Esophagus (tissue), 2 donors: ENCODE results near the gene BRS3. TPM values are rescaled to one million over a fixed set of nuclear protein-coding genes. Genes with fewer than 3 reads are reported as not detected.
"Not testable (repeated sequence)": the region's sequence is repeated elsewhere in the genome, so short reads cannot be mapped to it uniquely, and the experiment has no call there.

ENCODE experiments used
- H3K27ac ChIP-seq, 2 donors: one replicate each; pipeline ENCODE4 v1.5.1; 2013; ENCODE audit warnings: low read depth in 2 of 2, mild to moderate bottlenecking in 2 of 2, inconsistent platforms in 1 of 2, low read length in 1 of 2, moderate library complexity in 1 of 2
- H3K27me3 ChIP-seq, 2 donors: one replicate each; pipeline ENCODE4 v1.6.1; 2013; ENCODE audit warnings: low read length in 2 of 2, control low read depth in 1 of 2, mild to moderate bottlenecking in 1 of 2; ENCODE audit not compliant: insufficient read depth in 2 of 2, control insufficient read depth in 1 of 2
- H3K36me3 ChIP-seq, 2 donors: one replicate each; pipeline ENCODE4 v1.6.1; 2013; ENCODE audit warnings: low read length in 1 of 2; ENCODE audit not compliant: control insufficient read depth in 2 of 2, insufficient read depth in 2 of 2
- H3K4me1 ChIP-seq, 2 donors: one replicate each; pipeline ENCODE4 v1.6.1; 2013; ENCODE audit warnings: low read length in 1 of 2; ENCODE audit not compliant: control insufficient read depth in 2 of 2, insufficient read depth in 2 of 2
- H3K4me3 ChIP-seq, 2 donors: one replicate each; pipeline ENCODE4 v1.5.1; 2013; ENCODE audit warnings: low read length in 2 of 2, mild to moderate bottlenecking in 2 of 2, low read depth in 1 of 2, moderate library complexity in 1 of 2
- H3K9me3 ChIP-seq, 2 donors: one replicate each; pipeline ENCODE4 v1.6.1; 2013; ENCODE audit warnings: mild to moderate bottlenecking in 2 of 2, low read depth in 1 of 2, low read length in 1 of 2, moderate library complexity in 1 of 2; ENCODE audit not compliant: control insufficient read depth in 2 of 2, insufficient read depth in 1 of 2
- WGBS, 2 donors: extraction: QIAGEN DNeasy Blood & Tissue Kit; methylation state at CpG; one replicate each; pipeline ENCODE4 v1.1.7; 2013; 5-methylcytosine and 5-hydroxymethylcytosine counted together
- polyA plus RNA-seq, 2 donors: library from polyadenylated mRNA; stranded (reverse); fragments of 200-250 nt; gene quantifications; one replicate each; pipeline ENCODE4 v1.2.3, GENCODE V29; 2013
- donor health status: healthy with polysubstance abuse.
- donor health status: Bipolar disorder and iron deficiency.

Gene BRS3
- not detected for polyA plus RNA-seq

GRCh38 chrX:136487647-136488046, at the start of gene BRS3:
BRS3 (plus strand) TSS chrX:136487947; CDS start chrX:136488115, 168 bp downstream.
- no peak within 1 kb of the TSS for H3K4me3 ChIP-seq
- no peaks in the 10 kb centered on the region for H3K36me3 ChIP-seq
- H3K27me3 ChIP-seq: no peaks in the 10 kb centered on the region
- no peaks in the 10 kb centered on the region for H3K4me1 ChIP-seq
- H3K27ac ChIP-seq: no peak within 1 kb of the TSS
- WGBS, 2 donors: 65 to 72% methylated on average over 4 of the region's 4 CpGs
- H3K9me3 ChIP-seq: no peaks in the 10 kb centered on the region

- H3K36me3 ChIP-seq: no peaks in the 10 kb centered on the region
Measured at GRCh38 chrX:136438192-136438591, 49.6 kb upstream of the BRS3 start.

GRCh38 chrX:136445674-136446073, 42.1 kb upstream of the BRS3 start:
- not testable (repeated sequence) for H3K27me3 ChIP-seq

More at GRCh38 chrX:136438192-136438591, 49.6 kb upstream of the BRS3 start:
- WGBS, 2 donors: 66 to 92% methylated on average over 3 of the region's 3 CpGs
- H3K27me3 ChIP-seq: no peaks in the 10 kb centered on the region
- no peaks in the 10 kb centered on the region for H3K9me3 ChIP-seq
- H3K4me1 ChIP-seq: no peaks in the 10 kb centered on the region
- no peak overlapping the region for H3K4me3 ChIP-seq
- H3K27ac ChIP-seq: no peak overlapping the region

GRCh38 chrX:136446208-136446607, 41.5 kb upstream of the BRS3 start:
- H3K9me3 ChIP-seq: no peaks in the 10 kb centered on the region

More at GRCh38 chrX:136445674-136446073, 42.1 kb upstream of the BRS3 start:
- H3K4me3 ChIP-seq, H3K27ac ChIP-seq, H3K9me3 ChIP-seq, H3K4me1 ChIP-seq, H3K36me3 ChIP-seq: not testable (repeated sequence)
- 80 to 95% methylated on average over 16 of the region's 18 CpGs for WGBS, 2 donors

GRCh38 chrX:136447308-136447707, 40.4 kb upstream of the BRS3 start:
- H3K27ac ChIP-seq: no peak overlapping the region
- WGBS, 2 donors: 80 to 94% methylated on average over 2 of the region's 2 CpGs
- no peaks in the 10 kb centered on the region for H3K4me1 ChIP-seq
- no peak overlapping the region for H3K4me3 ChIP-seq
- no peaks in the 10 kb centered on the region for H3K9me3 ChIP-seq
- no peaks in the 10 kb centered on the region for H3K27me3 ChIP-seq
- no peaks in the 10 kb centered on the region for H3K36me3 ChIP-seq

More at GRCh38 chrX:136446208-136446607, 41.5 kb upstream of the BRS3 start:
- Histone ChIP-seq H3K4me3 (no peak overlapping the region), H3K27me3 (no peaks in the 10 kb centered on the region), H3K27ac (no peak overlapping the region), H3K4me1 (no peaks in the 10 kb centered on the region), H3K36me3 (no peaks in the 10 kb centered on the region)
- WGBS, 2 donors: 95% methylated on average over 6 of the region's 6 CpGs

- Histone ChIP-seq H3K27ac (no peak overlapping the region), H3K4me3 (no peak overlapping the region), H3K36me3 (no peaks in the 10 kb centered on the region), H3K27me3 (no peaks in the 10 kb centered on the region), H3K9me3 (no peaks in the 10 kb centered on the region), H3K4me1 (no peaks in the 10 kb centered on the region)
Measured at GRCh38 chrX:136447968-136448367, 39.8 kb upstream of the BRS3 start.

DNA sequence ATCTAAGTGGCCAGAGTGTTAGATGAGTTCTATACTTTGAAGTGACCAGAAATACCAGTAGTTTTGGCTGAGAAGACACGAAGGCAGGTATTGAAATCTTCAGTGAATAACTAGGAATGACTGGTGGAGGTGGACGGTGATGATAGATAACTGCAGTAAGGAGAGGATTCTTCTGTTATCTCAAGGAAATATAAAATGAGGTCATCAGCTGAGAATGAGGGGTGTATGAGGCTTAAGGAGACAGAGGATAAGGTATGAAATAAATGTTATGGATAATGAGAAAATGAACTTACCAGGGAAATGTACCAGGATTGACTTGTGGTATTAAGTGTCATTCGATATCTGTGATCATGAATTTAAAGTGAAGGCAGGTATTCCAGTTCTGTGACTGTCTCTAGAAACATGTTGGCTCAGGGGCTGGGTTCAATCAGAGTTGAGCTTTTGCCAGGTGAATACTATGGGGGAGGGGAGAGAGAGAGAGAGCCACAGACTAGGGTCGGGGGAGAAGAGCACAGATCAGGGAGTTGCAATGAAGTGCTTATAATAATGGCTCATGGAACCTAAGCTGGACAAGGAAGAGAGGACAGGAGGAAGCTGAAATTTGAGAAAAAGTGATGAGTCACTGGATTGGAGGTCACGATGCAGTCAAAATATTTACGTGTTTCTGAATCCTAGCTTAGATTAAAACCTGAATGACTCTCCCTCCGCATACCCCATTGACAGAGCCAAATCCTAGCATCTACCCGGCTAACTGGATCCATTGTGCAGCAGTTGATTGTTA, 37.5 kb upstream of the BRS3 start:
- H3K27me3 ChIP-seq: no peaks in the 10 kb centered on the region
- no peaks in the 10 kb centered on the region for H3K9me3 ChIP-seq
- H3K4me1 ChIP-seq: no peaks in the 10 kb centered on the region
- no peak overlapping the region for H3K4me3 ChIP-seq
- 46 to 52% methylated on average over 8 of the region's 8 CpGs for WGBS, 2 donors
- no peak overlapping the region for H3K27ac ChIP-seq
- H3K36me3 ChIP-seq: no peaks in the 10 kb centered on the region

DNA sequence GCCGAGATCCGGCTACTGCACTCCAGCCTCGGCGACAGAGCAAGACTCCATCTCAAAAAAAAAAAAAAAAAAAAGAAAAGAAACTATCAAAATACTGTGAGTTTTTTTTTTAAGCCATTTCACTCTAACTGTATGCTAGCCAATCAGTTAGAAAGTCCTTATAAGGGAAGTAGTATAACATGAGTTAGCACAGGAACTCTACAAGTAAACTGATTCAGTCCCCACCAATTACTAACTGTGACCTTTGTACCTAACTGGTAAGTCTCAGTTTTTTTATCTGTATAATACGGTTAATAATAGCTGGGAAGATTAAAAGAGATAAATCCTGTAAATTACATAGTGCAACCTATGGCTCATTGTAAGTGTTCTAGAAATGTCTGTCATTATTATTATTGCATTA, 35.1 kb upstream of the BRS3 start:
- 84 to 85% methylated on average over 5 of the region's 5 CpGs for WGBS, 2 donors
- H3K4me1 ChIP-seq: no peaks in the 10 kb centered on the region
- no peak overlapping the region for H3K4me3 ChIP-seq
- no peaks in the 10 kb centered on the region for H3K27me3 ChIP-seq
- H3K27ac ChIP-seq: no peak overlapping the region
- no peaks in the 10 kb centered on the region for H3K36me3 ChIP-seq
- no peaks in the 10 kb centered on the region for H3K9me3 ChIP-seq

DNA sequence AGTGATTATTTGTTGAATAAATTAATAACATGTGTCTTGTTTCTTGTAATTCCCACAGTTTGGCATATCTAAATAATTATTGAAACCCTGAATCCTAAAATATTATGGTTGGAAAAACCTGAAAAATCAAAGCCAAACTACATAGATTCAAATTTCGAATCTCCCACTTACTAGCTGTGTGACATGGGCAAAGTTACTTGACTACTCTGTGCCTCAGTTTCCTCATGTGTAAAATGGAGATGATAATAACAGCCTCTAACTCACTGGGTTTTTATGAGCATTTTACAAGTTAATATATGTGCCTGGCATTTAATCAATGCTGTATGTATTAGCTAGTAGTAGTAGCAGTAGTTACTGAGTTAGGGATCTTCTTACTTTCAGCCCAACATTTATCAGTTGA, 34.6 kb upstream of the BRS3 start:
- Histone ChIP-seq H3K9me3 (no peaks in the 10 kb centered on the region), H3K27ac (no peak overlapping the region), H3K4me3 (no peak overlapping the region), H3K4me1 (no peaks in the 10 kb centered on the region), H3K36me3 (no peaks in the 10 kb centered on the region), H3K27me3 (no peaks in the 10 kb centered on the region)
- WGBS, 2 donors: 76 to 83% methylated on average over 1 of the region's 1 CpG

GRCh38 chrX:136453771-136454170, 34.0 kb upstream of the BRS3 start:
- Histone ChIP-seq H3K9me3 (no peaks in the 10 kb centered on the region), H3K36me3 (no peaks in the 10 kb centered on the region)
- WGBS, 2 donors: 37 to 40% methylated on average over 1 of the region's 1 CpG

More at GRCh38 chrX:136453771-136454170, 34.0 kb upstream of the BRS3 start:
- no peak overlapping the region for H3K4me3 ChIP-seq
- no peaks in the 10 kb centered on the region for H3K4me1 ChIP-seq
- H3K27ac ChIP-seq: no peak overlapping the region
- H3K27me3 ChIP-seq: no peaks in the 10 kb centered on the region
